ENCODE data around the gene IZUMO1R.
"Not testable (repeated sequence)": the region's sequence is repeated elsewhere in the genome, so short reads cannot be mapped to it uniquely, and the experiment has no call there.

IZUMO1R gene

DNA sequence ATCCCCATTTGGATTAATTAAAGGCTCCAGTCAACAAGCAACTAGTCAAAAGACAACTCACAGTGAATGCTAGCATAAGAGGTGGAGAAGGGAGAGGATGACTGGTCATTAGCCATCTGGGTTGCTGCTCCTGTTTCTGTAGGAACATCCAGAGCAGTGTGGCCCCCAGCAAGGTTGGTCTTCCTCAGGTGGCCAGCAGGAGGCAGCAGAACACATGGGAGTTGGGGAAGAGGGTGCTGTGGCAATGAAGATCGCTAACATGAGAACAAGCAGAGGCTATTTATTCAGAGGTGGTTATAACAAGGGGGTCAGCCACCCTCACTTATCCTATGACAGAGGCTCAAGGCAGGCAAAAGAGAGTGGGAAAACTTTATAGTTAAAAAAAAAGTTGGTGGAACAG lies 21.3 kb downstream of the IZUMO1R start:
- peak in 1 of 2 donors; percentile 15 for DNase-seq (ENCODE audit: low read depth in 2 of 2)

DNA sequence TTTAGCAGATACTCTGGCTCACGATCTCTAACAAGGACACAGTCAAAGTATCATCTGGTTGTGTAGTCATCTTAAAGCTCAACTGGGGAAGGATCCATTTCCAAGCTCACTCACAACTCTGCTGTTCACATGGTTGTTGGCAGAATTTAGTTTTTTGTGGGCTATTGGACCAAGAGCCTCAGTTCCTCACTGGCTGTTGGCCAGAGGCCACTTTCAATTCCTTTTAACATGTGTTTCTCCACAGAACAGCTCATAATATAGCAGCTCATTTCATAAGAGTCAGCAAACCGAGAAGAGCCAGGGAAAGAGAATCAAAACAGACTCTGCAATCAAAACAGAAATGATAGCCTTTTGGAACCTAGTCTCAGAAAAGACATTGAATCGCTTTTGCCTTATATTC lies 22.6 kb downstream of the IZUMO1R start:
- no peak for DNase-seq (ENCODE audit: low read depth in 2 of 2)

DNA sequence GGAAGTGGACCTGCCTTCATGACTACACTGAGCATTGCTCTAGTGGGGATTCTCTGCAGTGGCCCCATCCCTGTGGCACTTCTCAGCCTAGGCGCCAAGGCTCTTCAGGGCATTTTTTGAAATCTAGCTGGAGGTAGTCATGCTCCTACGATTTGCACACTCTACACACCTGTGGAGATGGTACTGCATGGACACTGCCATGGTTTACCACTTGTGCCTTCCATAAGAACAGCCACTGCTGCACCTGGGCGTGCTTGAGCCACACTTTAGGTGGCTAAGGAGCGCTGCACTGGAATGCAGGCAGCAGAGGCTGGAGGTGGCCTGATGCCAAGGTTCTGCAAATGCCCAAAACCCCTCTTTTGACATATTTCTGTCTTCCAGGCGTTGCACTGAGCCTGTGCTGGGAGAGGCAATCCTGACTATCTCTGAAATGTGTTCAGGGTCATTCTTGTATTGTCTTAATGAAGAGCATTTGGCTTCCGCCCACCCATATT lies 24.3 kb downstream of the IZUMO1R start:
- no peak for DNase-seq (ENCODE audit: low read depth in 2 of 2)

DNA sequence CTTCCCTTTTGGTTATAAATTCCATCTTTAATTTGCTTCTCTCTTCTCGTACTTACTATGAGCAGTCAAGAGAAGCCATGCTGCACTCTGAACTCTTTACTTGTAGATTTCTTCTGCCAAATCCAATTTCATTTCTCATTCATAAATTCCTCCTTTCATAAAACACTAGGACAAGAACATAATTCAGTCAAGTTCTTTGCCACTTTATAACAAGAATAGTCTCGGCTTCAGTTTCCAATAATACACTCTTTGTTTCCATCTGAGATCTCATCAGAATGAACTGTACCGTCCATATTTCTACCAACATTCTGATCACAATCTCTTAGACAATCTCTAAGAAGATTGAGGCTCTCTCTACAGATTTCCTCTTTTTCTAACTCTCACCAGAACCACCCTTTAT lies 25.1 kb downstream of the IZUMO1R start:
- DNase-seq (ENCODE audit: low read depth in 2 of 2): no peak

DNA sequence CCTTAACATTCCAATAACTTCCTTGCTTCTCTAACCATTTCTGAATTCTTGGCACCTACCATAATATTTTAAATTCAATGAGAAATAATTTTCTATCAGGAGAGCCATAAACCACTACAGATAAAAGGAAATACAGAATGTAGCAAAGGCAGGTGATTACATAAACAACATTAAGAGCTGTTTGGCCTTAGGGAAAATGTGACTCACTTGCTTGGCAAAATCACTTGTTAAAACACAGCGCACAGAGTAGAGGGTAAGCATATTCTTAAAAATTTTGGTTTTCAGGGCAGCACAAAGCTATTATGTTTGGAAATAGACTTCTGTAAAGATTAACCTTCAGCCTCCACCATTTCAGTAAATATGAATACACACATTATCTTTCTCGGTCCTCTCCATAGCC lies 26.4 kb downstream of the IZUMO1R start:
- DNase-seq (ENCODE audit: low read depth in 2 of 2): no peak

DNA sequence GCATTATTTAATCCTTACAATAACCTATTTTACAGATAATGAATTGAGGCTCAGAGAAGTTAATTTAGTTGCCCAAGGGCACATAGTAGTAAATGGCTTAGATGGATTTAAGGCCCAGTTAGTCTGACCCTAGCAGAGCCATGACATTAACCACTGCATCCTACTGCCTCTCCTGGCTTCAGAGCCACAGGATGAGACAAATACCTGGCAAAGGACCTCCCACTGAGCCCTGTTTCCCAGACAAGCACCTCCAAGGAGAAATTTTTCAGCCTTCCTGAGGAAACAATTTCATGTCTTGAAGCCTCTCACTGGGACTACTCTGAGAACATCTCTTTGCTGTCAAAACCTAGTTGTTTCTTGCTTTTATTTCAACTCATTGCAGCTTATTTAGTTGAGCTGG lies 28.4 kb downstream of the IZUMO1R start:
- no peak for DNase-seq (ENCODE audit: low read depth in 2 of 2)

DNA sequence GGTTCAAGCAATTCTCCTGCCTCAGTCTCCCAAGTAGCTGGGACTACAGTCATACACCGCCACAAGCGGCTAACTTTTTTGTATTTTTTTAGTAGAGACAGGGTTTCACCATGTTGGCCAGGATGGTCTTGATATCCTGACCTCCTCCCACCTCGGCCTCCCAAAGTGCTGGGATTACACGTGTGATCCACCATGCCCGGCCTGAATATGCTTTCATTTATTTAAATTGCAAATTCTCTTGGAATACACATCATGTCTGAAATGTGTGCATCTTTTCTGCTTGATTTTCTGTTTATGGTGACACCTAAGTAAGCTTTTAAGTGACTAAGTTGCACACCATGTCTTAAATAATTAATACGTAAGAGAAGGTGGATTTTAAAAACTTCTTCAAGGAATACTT lies 31.7 kb downstream of the IZUMO1R start:
- DNase-seq (ENCODE audit: low read depth in 2 of 2): no peak

DNA sequence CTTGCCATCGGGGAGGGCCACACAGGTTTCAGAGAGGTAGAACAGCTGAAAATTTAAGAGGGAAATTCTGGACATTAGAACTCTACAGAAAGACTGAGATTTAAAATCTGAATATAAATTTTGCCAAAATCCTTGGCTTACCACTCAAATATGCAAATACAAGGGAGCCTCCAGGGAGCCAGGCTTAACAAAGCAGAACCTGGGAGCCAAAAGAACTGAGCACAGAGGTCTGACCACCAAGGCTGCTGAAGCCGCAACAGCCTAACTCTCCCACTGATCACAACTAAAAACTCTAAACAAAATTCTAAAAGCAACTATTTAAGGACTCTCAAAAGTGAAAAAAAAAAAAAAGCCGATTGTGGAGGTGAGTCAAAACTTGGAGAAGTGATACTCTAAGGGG lies 34.3 kb downstream of the IZUMO1R start:
- DNase-seq (ENCODE audit: low read depth in 2 of 2): no peak

DNA sequence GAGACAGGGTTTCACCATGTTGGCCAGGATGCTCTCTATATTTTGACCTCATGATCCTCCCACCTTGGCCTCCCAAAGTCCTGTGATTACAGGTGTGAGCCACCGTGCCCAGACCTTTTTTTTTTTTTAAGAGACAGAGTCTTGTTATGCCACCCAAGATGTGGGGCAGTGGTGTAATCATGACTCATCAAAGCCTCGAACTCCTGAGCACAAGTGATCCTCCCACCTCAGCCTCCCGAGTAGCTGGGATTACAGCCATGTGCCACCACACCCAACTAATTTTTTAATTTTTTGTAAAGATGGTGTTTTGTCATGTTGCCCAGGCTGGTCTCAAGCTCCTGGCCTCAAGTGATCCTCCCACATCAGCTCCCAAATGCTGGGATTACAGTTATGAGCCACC lies 37.9 kb downstream of the IZUMO1R start:
- no peak for DNase-seq (ENCODE audit: low read depth in 2 of 2)

DNA sequence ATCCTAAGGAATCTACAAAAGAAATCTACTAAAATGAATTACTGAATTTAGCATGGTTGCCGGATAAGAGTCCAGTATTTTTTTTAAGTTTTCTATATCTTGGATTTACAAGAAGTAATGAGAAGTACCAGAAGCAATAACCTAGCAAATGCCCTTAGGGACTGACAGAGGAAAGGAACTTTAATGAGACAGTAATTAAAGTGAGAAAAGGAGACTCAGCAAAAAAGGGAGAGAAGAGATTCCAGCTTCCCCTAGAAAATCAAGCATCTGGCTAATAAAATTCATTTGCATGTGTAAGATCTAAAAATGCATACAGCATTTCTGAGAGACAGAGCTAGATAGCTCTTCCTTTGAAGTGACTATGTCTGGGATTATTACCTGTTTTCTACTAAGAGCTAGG lies 39.1 kb downstream of the IZUMO1R start:
- DNase-seq (ENCODE audit: low read depth in 2 of 2): no peak

DNA sequence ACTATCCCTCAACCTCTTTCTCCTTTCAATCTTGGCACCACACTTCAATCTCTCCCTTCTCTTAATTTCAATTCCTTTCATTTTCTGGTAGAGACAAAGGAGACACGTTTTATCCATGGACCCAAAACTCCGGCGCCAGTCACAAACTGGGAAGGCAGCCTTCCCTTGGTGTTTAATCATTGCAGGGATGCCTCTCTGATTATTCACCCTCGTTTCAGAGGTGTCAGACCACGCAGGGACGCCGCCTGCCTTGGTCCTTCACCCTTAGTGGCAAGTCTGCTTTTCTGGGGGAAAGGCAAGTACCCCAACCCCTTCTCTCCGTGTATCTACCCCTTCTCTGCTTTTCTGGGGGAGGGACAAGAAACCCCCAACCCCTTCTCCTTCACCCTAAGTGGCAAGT lies 41.9 kb downstream of the IZUMO1R start:
- not testable (repeated sequence) for DNase-seq (ENCODE audit: low read depth in 2 of 2)

DNA sequence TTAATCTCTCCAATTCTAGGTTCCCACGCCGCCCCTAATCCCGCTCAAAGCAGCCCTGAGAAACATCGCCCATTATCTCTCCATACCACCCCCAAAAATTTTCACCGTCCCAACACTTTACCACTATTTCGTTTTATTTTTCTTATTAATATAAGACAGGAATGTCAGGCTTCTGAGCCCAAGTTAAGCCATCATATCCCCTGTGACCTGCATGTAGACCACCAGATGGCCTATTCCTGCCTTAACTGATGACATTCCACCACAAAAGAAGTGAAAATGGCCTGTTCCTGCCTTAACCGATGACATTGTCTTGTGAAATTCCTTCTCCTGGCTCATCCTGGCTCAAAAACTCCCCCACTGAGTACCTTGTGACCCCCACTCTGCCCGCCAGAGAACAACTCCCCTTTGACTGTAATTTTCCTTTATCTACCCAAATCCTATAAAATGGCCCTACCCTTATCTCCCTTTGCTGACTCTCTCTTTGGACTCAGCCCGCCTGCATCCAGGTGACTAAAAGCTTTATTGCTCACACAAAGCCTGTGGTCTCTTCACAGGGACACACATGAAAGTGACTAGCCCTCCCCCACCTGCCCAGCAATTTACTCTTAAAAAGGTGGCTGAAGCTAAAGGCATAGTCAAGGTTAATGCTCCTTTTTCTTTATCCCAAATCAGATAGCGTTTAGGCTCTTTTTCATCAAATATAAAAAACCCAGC lies 46.6 kb downstream of the IZUMO1R start:
- DNase-seq (ENCODE audit: low read depth in 2 of 2): not testable (repeated sequence)
